Activated naive CD4-positive, alpha-beta T cell treated with anti-CD3 and anti-CD28 coated beads, Interleukin-2, amount 50 U/mL, for 72 hours (primary cell): ENCODE results near the gene SERPINA5. TPM values are rescaled to one million over a fixed set of nuclear protein-coding genes. Genes with fewer than 3 reads are reported as not detected.

ENCODE experiments used
- ATAC-seq, 2 donors: fragments of 150-1000 bp; cut with Tn5 transposase; 2 replicates each; pipeline ENCODE4 v1.10.0; 2021; ENCODE audit warnings: mild to moderate bottlenecking in 2 of 2, moderate library complexity in 2 of 2
- DNase-seq, 2 donors: peaks; one replicate each; pipeline ENCODE4 v3.0.0; 2021 to 2022; ENCODE audit warnings: low spot score in 2 of 2
- H3K27ac Mint-ChIP-seq, 2 donors: one replicate each; pipeline ENCODE4 v1.8.0; 2022; ENCODE audit warnings: mild to moderate bottlenecking in 2 of 2, mixed read lengths in 2 of 2
- H3K36me3 Mint-ChIP-seq, 2 donors: one replicate each; pipeline ENCODE4 v1.8.0; 2022; ENCODE audit warnings: mixed read lengths in 2 of 2
- H3K9me3 Mint-ChIP-seq, 2 donors: one replicate each; pipeline ENCODE4 v1.8.0; 2022; ENCODE audit warnings: mixed read lengths in 2 of 2
- total RNA-seq, 2 donors: library from RNA; stranded (reverse); gene quantifications; one replicate each; pipeline ENCODE4 v1.2.3, GENCODE V29; 2022

SERPINA5 gene
- total RNA-seq = not detected

DNA sequence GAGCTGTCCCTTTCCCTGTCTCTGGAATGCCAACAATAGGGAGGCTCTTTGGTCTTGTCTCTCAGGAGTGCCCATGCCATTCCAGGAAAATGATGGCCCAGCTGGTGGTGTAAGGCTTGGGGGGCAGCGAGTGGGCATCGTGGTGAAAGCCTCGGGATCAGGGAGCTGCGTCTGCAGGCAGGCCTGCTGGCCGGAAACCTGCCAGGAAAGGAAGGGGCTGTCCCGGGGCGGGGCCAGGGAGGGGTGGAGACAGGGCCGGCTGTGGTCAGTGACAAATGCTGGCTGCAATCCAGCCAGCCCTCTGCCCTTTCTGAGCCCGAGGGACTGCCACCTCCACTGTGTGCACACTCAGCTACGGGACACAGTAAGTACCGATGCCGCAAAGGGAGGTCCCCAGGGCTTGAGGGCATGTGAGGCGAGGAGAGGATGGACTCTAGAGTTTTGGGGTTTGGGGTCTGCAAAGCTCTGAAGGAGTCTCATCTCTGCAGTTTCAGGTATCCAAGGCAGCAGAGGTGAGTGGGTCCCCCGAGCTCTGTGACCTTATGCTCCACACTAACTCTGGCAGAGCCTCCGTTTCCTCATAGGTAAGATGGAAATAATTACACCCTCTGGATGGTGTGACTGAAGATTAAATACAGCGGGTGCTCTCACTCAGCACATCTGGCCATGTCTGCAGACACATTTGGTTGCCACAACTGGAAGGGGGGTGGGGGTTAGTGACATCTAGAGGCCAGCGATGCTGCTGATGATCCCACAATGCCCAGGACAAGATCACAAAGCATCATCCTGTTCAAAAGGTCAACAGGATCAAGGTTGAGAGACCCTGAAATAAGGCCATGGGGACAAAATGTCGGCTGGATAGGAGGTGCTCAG is at the start of gene SERPINA5:
Gene SERPINA5 (plus strand): TSS at position 300 of the 873 bp plus-strand sequence. CDS start 5,937 bp downstream, outside the sequence.
- Mint-ChIP-seq H3K27ac (peak within 1 kb of the TSS in 1 of 2 donors; percentile 36), H3K36me3 (no peaks in the 10 kb centered on the region), H3K9me3 (peaks cover 0 to 3% of the 10 kb centered on the region in 2 donors)
- DNase-seq (no peak), ATAC-seq (peak in 1 of 2 donors; percentile 37)

DNA sequence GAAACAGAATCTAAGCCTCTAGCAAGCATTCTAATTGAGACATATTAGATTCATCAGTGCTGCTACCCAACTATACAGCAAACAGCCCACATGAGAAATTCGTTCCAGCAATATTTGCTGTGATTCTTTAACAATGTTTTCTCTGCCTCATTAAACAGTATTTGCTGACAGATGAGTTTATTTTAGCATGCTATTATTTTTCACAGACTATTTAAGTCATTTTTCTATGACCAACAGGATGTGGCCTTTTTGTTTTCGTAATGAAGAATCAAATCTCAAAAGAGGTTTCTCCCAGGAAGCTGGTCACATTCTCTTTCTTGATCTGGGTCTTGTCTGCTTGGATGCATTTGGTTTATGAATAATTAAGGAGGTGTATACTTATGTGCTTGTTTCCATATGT is 48.8 kb upstream of the SERPINA5 start:
- no peaks in the 10 kb centered on the region for H3K36me3 Mint-ChIP-seq
- ATAC-seq (no peak), DNase-seq (no peak)
- no peak overlapping the region for H3K27ac Mint-ChIP-seq
- peaks cover 3 to 4% of the 10 kb centered on the region in 2 donors for H3K9me3 Mint-ChIP-seq

DNA sequence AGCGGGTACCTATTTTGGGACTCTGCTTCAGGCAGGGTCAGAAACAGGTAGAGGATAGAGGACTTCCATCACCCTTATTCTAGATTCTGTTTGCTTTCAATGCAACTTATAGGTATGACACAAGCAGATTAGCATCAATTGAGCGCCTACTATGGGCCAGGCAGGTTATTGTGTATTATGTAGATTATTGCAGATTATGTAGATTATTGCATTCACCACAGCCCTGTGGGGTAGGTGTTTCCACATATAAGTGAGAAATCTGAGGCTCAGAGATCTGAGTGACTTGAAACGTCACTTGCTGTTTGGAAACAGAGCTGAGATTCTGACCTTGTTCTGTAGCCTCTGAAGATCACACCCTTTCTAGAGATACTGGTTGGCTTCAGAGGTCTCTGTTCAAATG is 45.7 kb upstream of the SERPINA5 start:
- ATAC-seq (no peak), DNase-seq (no peak)
- Mint-ChIP-seq H3K9me3 (peaks cover 3 to 5% of the 10 kb centered on the region in 2 donors), H3K36me3 (no peaks in the 10 kb centered on the region), H3K27ac (no peak overlapping the region)

GRCh38 chr14:94536836-94537235 is 44.4 kb upstream of the SERPINA5 start:
- Mint-ChIP-seq H3K36me3 (no peaks in the 10 kb centered on the region), H3K9me3 (peaks cover 3 to 5% of the 10 kb centered on the region in 2 donors), H3K27ac (no peak overlapping the region)
- DNase-seq (no peak), ATAC-seq (no peak)

DNA sequence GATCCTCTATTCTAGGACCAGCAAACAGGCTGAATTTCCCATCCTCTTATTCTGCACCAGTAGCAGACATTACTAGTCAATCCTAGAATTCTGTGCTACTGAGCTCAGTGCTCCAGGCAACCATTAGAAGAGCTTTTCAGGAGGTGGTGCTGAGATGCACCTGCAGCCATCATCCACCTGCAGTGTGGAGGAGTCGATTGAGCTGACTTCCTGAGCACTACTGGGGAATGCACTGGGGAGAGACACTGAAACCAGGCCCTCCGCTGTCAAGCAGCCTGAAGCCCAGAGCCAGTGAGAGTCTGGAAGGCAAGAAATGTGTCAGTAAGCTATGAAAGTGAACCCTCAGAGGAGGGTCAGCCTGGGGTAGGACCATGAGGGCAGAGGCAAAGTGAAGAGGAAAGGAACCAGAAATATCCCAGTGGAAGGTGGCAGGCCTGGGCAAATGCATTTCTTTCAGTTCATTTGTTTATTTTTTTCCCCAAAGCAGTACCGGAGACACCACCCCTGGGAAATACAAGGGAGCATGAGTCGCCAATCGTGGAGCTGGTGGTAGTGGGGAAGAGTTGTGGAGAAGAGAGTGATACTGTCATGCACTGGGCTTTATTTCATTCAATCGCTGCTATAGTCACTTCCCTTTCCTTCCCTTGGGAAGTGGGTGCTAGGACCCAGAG is 43.0 kb upstream of the SERPINA5 start:
- ATAC-seq = no peak
- no peak overlapping the region for H3K27ac Mint-ChIP-seq

DNA sequence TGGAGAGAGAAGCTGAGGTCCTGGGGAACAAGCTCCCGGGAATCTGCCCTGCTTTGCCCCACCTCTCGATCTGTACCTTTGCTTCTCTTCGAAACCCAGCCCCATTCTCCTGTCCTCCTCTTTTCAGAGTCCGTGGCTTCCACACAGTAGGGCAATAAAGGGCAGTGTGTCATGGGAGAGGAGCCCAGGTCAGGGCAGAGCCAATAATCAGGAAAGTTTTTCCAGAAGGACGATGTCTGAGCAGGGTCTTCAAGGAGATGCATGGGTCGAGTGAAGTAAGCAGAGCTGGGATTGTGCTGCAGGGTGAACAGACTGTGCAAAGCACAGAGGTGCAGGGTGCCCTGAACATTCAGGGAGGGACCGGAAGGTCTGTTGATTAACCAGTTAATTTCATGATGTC is 42.0 kb upstream of the SERPINA5 start:
- Mint-ChIP-seq H3K27ac (peak overlapping the region in 1 of 2 donors; percentile 65), H3K9me3 (peaks cover 0 to 5% of the 10 kb centered on the region in 2 donors), H3K36me3 (no peaks in the 10 kb centered on the region)
- ATAC-seq (no peak), DNase-seq (no peak)

More for the DNA sequence above, 43.0 kb upstream of the SERPINA5 start:
- DNase-seq = no peak
- Mint-ChIP-seq H3K36me3 (no peaks in the 10 kb centered on the region), H3K9me3 (peaks cover 2 to 5% of the 10 kb centered on the region in 2 donors)

- DNase-seq (no peak), ATAC-seq (no peak)
- peaks cover 0 to 5% of the 10 kb centered on the region in 2 donors for H3K9me3 Mint-ChIP-seq
- no peaks in the 10 kb centered on the region for H3K36me3 Mint-ChIP-seq
- no peak overlapping the region for H3K27ac Mint-ChIP-seq
Measured at GRCh38 chr14:94540031-94540794, 41.0 kb upstream of the SERPINA5 start.

DNA sequence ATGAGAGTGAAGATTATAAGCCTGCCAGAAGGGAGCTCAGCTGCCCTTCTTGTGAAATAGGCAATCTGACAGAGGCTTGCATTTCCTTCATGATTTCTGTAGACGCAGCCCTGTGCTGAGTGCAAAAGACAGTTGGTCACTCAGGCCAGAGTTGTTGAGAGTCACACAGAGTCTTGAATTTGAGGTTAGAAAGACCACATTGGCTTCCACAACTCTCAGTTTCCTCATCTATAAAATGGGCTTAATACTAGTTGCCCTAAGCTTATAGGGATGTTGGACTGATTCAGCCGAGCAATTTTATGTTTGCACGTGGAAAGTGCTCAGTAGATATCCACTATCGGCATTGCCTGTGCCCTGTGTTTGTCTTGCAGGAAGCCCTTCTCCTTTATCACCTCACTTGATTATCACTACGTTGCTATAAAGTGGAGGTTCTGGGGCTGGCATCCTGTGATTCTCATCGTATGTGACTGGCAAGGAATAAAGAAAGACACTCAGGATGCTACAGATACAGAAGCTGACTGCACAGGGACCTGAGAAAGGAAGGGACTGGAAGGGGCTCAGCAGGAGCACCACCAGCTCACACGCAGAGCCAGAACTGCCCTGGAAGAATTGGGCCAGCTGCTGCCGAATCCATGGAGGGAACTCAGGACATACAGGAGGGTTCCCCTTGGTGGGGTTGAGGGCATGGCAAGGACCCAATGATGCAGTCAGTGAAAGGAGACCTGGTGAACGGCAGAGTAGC is 39.8 kb upstream of the SERPINA5 start:
- Mint-ChIP-seq H3K36me3 (peaks cover 0 to 8% of the 10 kb centered on the region in 2 donors), H3K9me3 (peaks cover 0 to 10% of the 10 kb centered on the region in 2 donors), H3K27ac (no peak overlapping the region)
- no peak for ATAC-seq
- no peak for DNase-seq

DNA sequence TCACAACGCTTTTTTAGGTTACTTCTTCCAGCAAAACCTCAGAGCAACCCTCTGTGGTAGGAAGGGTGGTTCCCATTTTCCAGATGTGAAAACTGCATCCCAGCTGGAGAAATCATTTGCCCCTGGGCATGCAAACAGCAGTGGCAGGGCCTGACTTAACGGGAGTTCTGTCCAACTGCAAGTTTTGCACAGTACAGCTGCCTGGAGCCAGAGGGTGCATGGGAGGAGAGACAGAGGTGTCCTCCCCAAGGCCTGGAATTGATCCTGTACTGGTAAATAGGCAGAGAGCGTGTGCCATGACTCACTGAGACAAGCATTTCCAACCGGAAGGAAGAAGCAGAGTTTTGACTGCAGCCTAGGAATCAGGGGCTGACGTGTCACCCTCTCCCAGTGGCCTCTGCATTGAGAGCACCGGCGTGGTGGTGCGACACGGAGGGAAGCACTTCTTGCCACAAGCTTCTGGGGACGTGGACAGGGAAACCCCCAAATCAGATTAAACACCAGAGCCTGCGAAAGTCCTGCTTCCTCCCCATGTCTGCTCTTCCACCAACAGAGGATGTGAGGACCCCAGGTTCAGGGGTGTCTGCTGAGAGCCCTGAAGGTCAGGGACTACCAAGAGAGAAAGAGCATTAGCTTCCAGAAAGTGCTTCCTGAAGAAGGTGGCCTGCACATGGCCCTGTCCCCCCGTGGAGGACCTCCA is 39.0 kb upstream of the SERPINA5 start:
- DNase-seq (no peak), ATAC-seq (no peak)
- Mint-ChIP-seq H3K9me3 (peaks cover 0 to 8% of the 10 kb centered on the region in 2 donors), H3K36me3 (peaks cover 0 to 12% of the 10 kb centered on the region in 2 donors), H3K27ac (no peak overlapping the region)

GRCh38 chr14:94542811-94543440 is 38.3 kb upstream of the SERPINA5 start:
- peaks cover 0 to 5% of the 10 kb centered on the region in 2 donors for H3K9me3 Mint-ChIP-seq
- ATAC-seq (no peak), DNase-seq (no peak)
- peaks cover 0 to 12% of the 10 kb centered on the region in 2 donors for H3K36me3 Mint-ChIP-seq
- no peak overlapping the region for H3K27ac Mint-ChIP-seq

- DNase-seq = no peak
- H3K36me3 Mint-ChIP-seq = peaks cover 0 to 12% of the 10 kb centered on the region in 2 donors
- no peak overlapping the region for H3K27ac Mint-ChIP-seq
Measured at GRCh38 chr14:94543449-94544124, 37.6 kb upstream of the SERPINA5 start.

GRCh38 chr14:94544726-94545125 is 36.5 kb upstream of the SERPINA5 start:
- ATAC-seq (no peak), DNase-seq (no peak)
- Mint-ChIP-seq H3K36me3 (peaks cover 0 to 12% of the 10 kb centered on the region in 2 donors), H3K27ac (no peak overlapping the region), H3K9me3 (peaks cover 0 to 5% of the 10 kb centered on the region in 2 donors)

More at GRCh38 chr14:94543449-94544124, 37.6 kb upstream of the SERPINA5 start:
- H3K9me3 Mint-ChIP-seq = peaks cover 0 to 5% of the 10 kb centered on the region in 2 donors
- no peak for ATAC-seq

DNA sequence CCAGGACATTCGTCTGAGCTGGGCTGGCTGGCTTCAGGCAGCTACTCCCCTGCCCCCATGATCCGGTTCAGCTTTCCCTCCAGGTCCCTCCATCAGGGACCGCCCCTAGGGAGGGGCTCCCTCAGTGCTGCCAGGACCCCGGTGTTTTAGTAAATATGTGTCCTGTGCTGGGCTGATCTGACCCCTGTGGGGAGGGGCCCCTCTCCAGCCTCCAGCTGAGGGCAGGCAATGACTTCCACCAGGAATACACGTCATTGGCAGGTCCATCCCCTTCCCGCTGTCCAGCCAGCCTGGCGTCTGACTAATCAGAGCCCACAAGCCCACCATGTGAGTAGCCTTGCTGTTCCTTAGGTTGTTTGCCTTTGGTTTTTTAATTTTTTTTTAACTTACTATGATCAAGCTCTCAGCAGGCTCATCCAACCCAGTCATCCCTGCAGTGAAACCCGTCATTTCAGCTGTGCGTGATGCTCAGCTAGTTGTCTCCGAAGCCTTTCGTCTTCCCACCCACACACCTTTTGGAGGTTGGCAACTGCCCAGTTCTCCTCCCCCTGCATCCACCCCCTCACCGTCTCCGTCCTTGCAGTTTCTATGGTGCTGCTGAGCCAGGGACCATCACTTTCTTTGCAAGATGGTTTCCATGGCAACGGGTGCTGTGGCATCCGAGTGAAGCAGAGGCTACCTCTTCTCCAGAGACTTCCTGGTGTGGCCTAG is 35.9 kb upstream of the SERPINA5 start:
- ATAC-seq (no peak), DNase-seq (no peak)
- H3K36me3 Mint-ChIP-seq = peaks cover 0 to 12% of the 10 kb centered on the region in 2 donors

GRCh38 chr14:94547151-94547680 is 34.0 kb upstream of the SERPINA5 start:
- ATAC-seq (no peak), DNase-seq (no peak)
- Mint-ChIP-seq H3K9me3 (peaks cover 0 to 5% of the 10 kb centered on the region in 2 donors), H3K27ac (no peak overlapping the region), H3K36me3 (peaks cover 0 to 12% of the 10 kb centered on the region in 2 donors)

More for the DNA sequence above, 35.9 kb upstream of the SERPINA5 start:
- Mint-ChIP-seq H3K27ac (no peak overlapping the region), H3K9me3 (peaks cover 0 to 5% of the 10 kb centered on the region in 2 donors)
